HEK293 (cell line): Measurements from ENCODE around the gene PLEKHA6.

Experiments used
- BCL11A ChIP-seq: fragments of 450-650 bp; formaldehyde crosslinking; IDR thresholded peaks from 2 replicates; pipeline ENCODE4 v1.5.1; 2016; ENCODE audit warnings: low read depth, missing biosample characterization, missing genetic modification characterization
- CTCF ChIP-seq: fragments of 450-650 bp; formaldehyde crosslinking; IDR thresholded peaks from 2 replicates; pipeline ENCODE4 v1.5.1; 2016; ENCODE audit warnings: missing biosample characterization, missing genetic modification characterization
- YY1 ChIP-seq: fragments of 450-650 bp; formaldehyde crosslinking; IDR thresholded peaks from 2 replicates; pipeline ENCODE4 v1.5.1; 2018; ENCODE audit warnings: missing biosample characterization, missing genetic modification characterization
- ZNF274 ChIP-seq, 2 experiments: fragments of 200-500 bp in 1 of 2; fragments of 450-650 bp in 1 of 2; sonication (Bioruptor generic) in 1 of 2; formaldehyde crosslinking in 1 of 2; IDR thresholded peaks; 2 replicates each; pipeline versions ENCODE4 v1.5.1 to v1.6.1; 2014 to 2016; ENCODE audit warnings: borderline replicate concordance in 1 of 2, inconsistent platforms in 1 of 2, low read length in 1 of 2, missing biosample characterization in 1 of 2, missing genetic modification characterization in 1 of 2
- ZNF624 ChIP-seq: fragments of 450-650 bp; formaldehyde crosslinking; IDR thresholded peaks from 2 replicates; pipeline ENCODE4 v1.5.1; 2017; ENCODE audit warnings: missing biosample characterization, missing genetic modification characterization
- ZNF76 ChIP-seq: fragments of 450-650 bp; formaldehyde crosslinking; IDR thresholded peaks from 2 replicates; pipeline ENCODE4; 2016; ENCODE audit warnings: low read depth, missing biosample characterization, missing genetic modification characterization, borderline replicate concordance

- no peak for TF ChIP-seq BCL11A
- no peak for TF ChIP-seq ZNF624 (tag by site-specific recombination)
- no peak for TF ChIP-seq YY1 (tag by site-specific recombination)
- no peak for TF ChIP-seq ZNF76 (tag by site-specific recombination)
- no peak for TF ChIP-seq CTCF (tag by site-specific recombination)
- no peak for TF ChIP-seq ZNF274 (IDR thresholded peaks at IDR 0.05; ENCODE audit: low read length)
- TF ChIP-seq ZNF274 (tag by site-specific recombination; IDR thresholded peaks at IDR 0.05; ENCODE audit: borderline replicate concordance), result no peak
Measured at GRCh38 chr1:204385727-204386126, 26.0 kb upstream of the PLEKHA6 start.
